SJCRH30 (cell line): ENCODE results near the gene FGB. TPM values are rescaled to one million over a fixed set of nuclear protein-coding genes. Genes with fewer than 3 reads are reported as not detected.

Source experiments
- DNase-seq, 2 experiments: peaks; one replicate each; pipeline ENCODE4 v3.0.0-alpha.2; 2015 to 2020
- H3K27ac ChIP-seq: fragments of 250-450 bp; sonication (Bioruptor Pico); 2 replicates; pipeline ENCODE4 v1.5.1; 2020; ENCODE audit warnings: mild to moderate bottlenecking, moderate library complexity
- H3K27me3 ChIP-seq: fragments of 250-450 bp; sonication (Bioruptor Pico); 2 replicates; pipeline ENCODE4 v1.5.1; 2020; ENCODE audit warnings: mild to moderate bottlenecking, moderate library complexity
- H3K36me3 ChIP-seq: fragments of 250-450 bp; sonication (Bioruptor Pico); 2 replicates; pipeline ENCODE4 v1.5.1; 2020; ENCODE audit warnings: mild to moderate bottlenecking, moderate library complexity
- H3K4me1 ChIP-seq: fragments of 250-450 bp; sonication (Bioruptor Pico); 2 replicates; pipeline ENCODE4 v1.5.1; 2020; ENCODE audit warnings: mild to moderate bottlenecking, moderate library complexity
- H3K4me3 ChIP-seq: fragments of 250-450 bp; sonication (Bioruptor Pico); 2 replicates; pipeline ENCODE4 v1.5.1; 2020; ENCODE audit warnings: mild to moderate bottlenecking, moderate library complexity
- H3K9me3 ChIP-seq: fragments of 250-450 bp; sonication (Bioruptor Pico); replicated peaks from 2 replicates; pipeline ENCODE4 v1.5.1; 2020; ENCODE audit warnings: mild to moderate bottlenecking, moderate library complexity
- total RNA-seq: library from RNA; depleted of rRNA; stranded (reverse); fragments of >200 nt; shearing (Covaris generic); gene quantifications from 2 replicates; pipeline ENCODE4 v1.2.3, GENCODE V29; 2014

The FGB gene
- total RNA-seq, 1 experiment from 2014 or later = not detected

- no peaks in the 10 kb centered on the region for H3K9me3 ChIP-seq
- no peaks in the 10 kb centered on the region for H3K4me1 ChIP-seq
- no peaks in the 10 kb centered on the region for H3K36me3 ChIP-seq
- H3K27ac ChIP-seq = no peak overlapping the region
- no peak overlapping the region for H3K4me3 ChIP-seq
- H3K27me3 ChIP-seq = no peaks in the 10 kb centered on the region
- DNase-seq = no peak
Measured at GRCh38 chr4:154597798-154598774, 35.3 kb downstream of the FGB start.

GRCh38 chr4:154602404-154603020, 39.7 kb downstream of the FGB start:
- Histone ChIP-seq H3K27ac (no peak overlapping the region), H3K9me3 (no peaks in the 10 kb centered on the region), H3K4me1 (no peaks in the 10 kb centered on the region), H3K27me3 (no peaks in the 10 kb centered on the region), H3K4me3 (no peak overlapping the region), H3K36me3 (no peaks in the 10 kb centered on the region)
- DNase-seq = no peak

GRCh38 chr4:154603033-154603943, 40.5 kb downstream of the FGB start:
- no peaks in the 10 kb centered on the region for H3K27me3 ChIP-seq
- no peak for DNase-seq
- H3K27ac ChIP-seq = no peak overlapping the region
- H3K9me3 ChIP-seq = no peaks in the 10 kb centered on the region
- H3K36me3 ChIP-seq = no peaks in the 10 kb centered on the region
- no peaks in the 10 kb centered on the region for H3K4me1 ChIP-seq
- no peak overlapping the region for H3K4me3 ChIP-seq

GRCh38 chr4:154604696-154605200, 41.9 kb downstream of the FGB start:
- DNase-seq = no peak
- Histone ChIP-seq H3K27me3 (no peaks in the 10 kb centered on the region), H3K4me1 (no peaks in the 10 kb centered on the region), H3K4me3 (no peak overlapping the region), H3K27ac (no peak overlapping the region), H3K36me3 (no peaks in the 10 kb centered on the region), H3K9me3 (no peaks in the 10 kb centered on the region)

GRCh38 chr4:154606728-154607723, 44.2 kb downstream of the FGB start:
- no peak for DNase-seq
- Histone ChIP-seq H3K27me3 (no peaks in the 10 kb centered on the region), H3K4me3 (no peak overlapping the region), H3K4me1 (no peaks in the 10 kb centered on the region), H3K9me3 (no peaks in the 10 kb centered on the region), H3K27ac (no peak overlapping the region), H3K36me3 (no peaks in the 10 kb centered on the region)

- Histone ChIP-seq H3K36me3 (no peaks in the 10 kb centered on the region), H3K4me3 (no peak overlapping the region), H3K27me3 (no peaks in the 10 kb centered on the region), H3K27ac (no peak overlapping the region), H3K9me3 (no peaks in the 10 kb centered on the region), H3K4me1 (no peaks in the 10 kb centered on the region)
- no peak for DNase-seq
Measured at GRCh38 chr4:154608361-154609252, 45.8 kb downstream of the FGB start.

- H3K36me3 ChIP-seq = no peaks in the 10 kb centered on the region
- DNase-seq = no peak
- H3K4me3 ChIP-seq = no peak overlapping the region
- no peaks in the 10 kb centered on the region for H3K9me3 ChIP-seq
- H3K4me1 ChIP-seq = no peaks in the 10 kb centered on the region
- H3K27ac ChIP-seq = no peak overlapping the region
- H3K27me3 ChIP-seq = no peaks in the 10 kb centered on the region
Measured at GRCh38 chr4:154609532-154609931, 46.7 kb downstream of the FGB start.

- Histone ChIP-seq H3K9me3 (no peaks in the 10 kb centered on the region), H3K36me3 (no peaks in the 10 kb centered on the region), H3K27ac (no peak overlapping the region), H3K4me3 (no peak overlapping the region), H3K27me3 (no peaks in the 10 kb centered on the region), H3K4me1 (no peaks in the 10 kb centered on the region)
- DNase-seq = no peak
Measured at GRCh38 chr4:154610582-154610981, 47.8 kb downstream of the FGB start.

- no peak for DNase-seq
- Histone ChIP-seq H3K4me1 (no peaks in the 10 kb centered on the region), H3K9me3 (no peaks in the 10 kb centered on the region), H3K27ac (no peak overlapping the region), H3K4me3 (no peak overlapping the region), H3K36me3 (no peaks in the 10 kb centered on the region), H3K27me3 (no peaks in the 10 kb centered on the region)
Measured at GRCh38 chr4:154611833-154612232, 49.0 kb downstream of the FGB start.

- Histone ChIP-seq H3K4me3 (no peak within 1 kb of the TSS), H3K9me3 (no peaks in the 10 kb centered on the region), H3K27me3 (no peaks in the 10 kb centered on the region), H3K36me3 (no peaks in the 10 kb centered on the region), H3K4me1 (no peaks in the 10 kb centered on the region), H3K27ac (no peak within 1 kb of the TSS)
- no peak for DNase-seq
Measured at GRCh38 chr4:154612472-154613414, 49.9 kb downstream of the FGB start, which contains the start of gene FGG. FGG (minus strand) TSS chr4:154612656; CDS start chr4:154612609, 47 bp downstream.

- no peaks in the 10 kb centered on the region for H3K4me1 ChIP-seq
- no peak for DNase-seq
- H3K27ac ChIP-seq = no peak overlapping the region
- H3K4me3 ChIP-seq = no peak overlapping the region
- no peaks in the 10 kb centered on the region for H3K36me3 ChIP-seq
- H3K27me3 ChIP-seq = no peaks in the 10 kb centered on the region
- H3K9me3 ChIP-seq = no peaks in the 10 kb centered on the region
Measured at GRCh38 chr4:154614306-154614705, 51.5 kb downstream of the FGB start.

- H3K27ac ChIP-seq = no peak overlapping the region
- no peaks in the 10 kb centered on the region for H3K36me3 ChIP-seq
- no peak overlapping the region for H3K4me3 ChIP-seq
- DNase-seq = no peak
- H3K27me3 ChIP-seq = no peaks in the 10 kb centered on the region
- H3K4me1 ChIP-seq = no peaks in the 10 kb centered on the region
- H3K9me3 ChIP-seq = no peaks in the 10 kb centered on the region
Measured at GRCh38 chr4:154615211-154615610, 52.4 kb downstream of the FGB start.
